NB4 (cell line): Measurements from ENCODE around the gene ZNF414.

ENCODE experiments used
- CTCF ChIP-seq: IDR thresholded peaks from one replicate; pipeline ENCODE4 v1.5.1; 2012; ENCODE audit warnings: low read depth, low read length
- MYC ChIP-seq: IDR thresholded peaks from 2 replicates; pipeline ENCODE4 v1.6.1; 2011; ENCODE audit warnings: low read depth, low read length
- POLR2A ChIP-seq: IDR thresholded peaks from 2 replicates; pipeline ENCODE4 v1.6.1; 2011; ENCODE audit warnings: mild to moderate bottlenecking; ENCODE audit not compliant: insufficient read length; ENCODE audit errors: extremely low read depth

GRCh38 chr19:8545743-8546142 lies 31.8 kb upstream of the ZNF414 start:
- TF ChIP-seq POLR2A, result no peak
- TF ChIP-seq CTCF, result no peak
- no peak for TF ChIP-seq MYC
